CD4-positive, alpha-beta T cell treated with Interleukin-15 for 4 hours (primary cell): Measurements from ENCODE around the gene KMT2D.

ENCODE experiments used
- DNase-seq: peaks from one replicate; pipeline ENCODE4 v3.0.0-alpha.2; 2020; ENCODE audit warnings: low spot score

The KMT2D gene

GRCh38 chr12:49060237-49061156 lies at the start of gene KMT2D:
Gene KMT2D, minus strand, starts transcription at chr12:49060794. Its CDS starts 5,470 bp downstream, at chr12:49055324.
- DNase-seq: peak; percentile 88

- no peak for DNase-seq
Measured at GRCh38 chr12:49109641-49110463, 49.3 kb upstream of the KMT2D start.

GRCh38 chr12:49108958-49109404 lies 48.4 kb upstream of the KMT2D start:
- DNase-seq: no peak

DNA sequence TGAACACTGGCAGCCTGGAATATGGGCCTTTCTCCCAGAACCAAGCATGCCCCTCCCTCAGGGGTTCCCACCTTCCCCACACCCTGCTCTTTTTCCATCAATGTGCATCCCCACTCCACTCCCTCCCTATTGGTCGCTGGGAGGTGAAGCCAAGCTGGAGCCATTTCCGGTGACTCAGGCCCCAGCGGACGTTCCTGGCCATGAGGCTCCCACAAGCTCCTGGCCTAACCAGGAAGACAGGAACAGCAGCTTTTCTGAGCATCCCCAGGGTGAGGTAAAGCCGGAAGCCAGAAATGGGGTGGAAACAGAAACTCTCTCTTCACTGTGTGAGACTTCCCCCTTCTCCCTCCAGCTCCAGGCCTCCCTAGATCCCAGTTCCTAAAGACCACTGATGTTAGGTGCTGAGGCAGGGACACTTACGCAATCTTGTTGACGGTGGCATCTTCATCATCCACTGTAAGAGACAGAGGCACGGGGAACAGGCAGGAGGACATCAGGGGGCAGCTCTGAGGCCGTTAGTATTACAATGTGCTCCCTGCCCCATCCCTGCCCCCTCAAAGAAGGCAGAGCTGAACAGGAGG lies 45.0 kb upstream of the KMT2D start:
- DNase-seq: no peak

GRCh38 chr12:49104822-49105221 lies 44.2 kb upstream of the KMT2D start:
- DNase-seq: no peak

GRCh38 chr12:49100380-49100779 lies 39.8 kb upstream of the KMT2D start:
- no peak for DNase-seq

GRCh38 chr12:49098703-49099102 lies 38.1 kb upstream of the KMT2D start:
- no peak for DNase-seq

DNA sequence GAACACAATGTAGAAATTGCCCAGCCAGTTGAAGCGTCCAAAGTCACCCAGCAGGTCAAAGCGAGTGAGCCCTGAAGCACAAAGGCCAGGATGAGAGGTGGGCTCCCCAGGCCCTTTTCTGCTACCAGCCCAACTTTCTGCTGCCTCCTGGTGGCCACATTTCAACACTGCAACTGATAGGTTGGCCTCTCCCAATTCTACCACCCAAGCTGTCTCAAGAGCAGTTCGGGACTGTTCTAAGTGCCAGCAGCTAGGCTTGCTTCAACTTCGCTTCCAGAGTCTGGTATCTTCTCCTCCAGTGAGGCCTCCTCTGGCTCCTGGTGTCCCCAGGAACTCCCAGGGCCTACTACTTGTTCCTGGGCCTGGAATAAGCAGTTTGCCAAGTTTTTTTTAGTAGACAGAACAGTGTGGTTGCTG lies 37.4 kb upstream of the KMT2D start:
- DNase-seq: peak; percentile 70

GRCh38 chr12:49097381-49097780 lies 36.8 kb upstream of the KMT2D start:
- DNase-seq: no peak

DNA sequence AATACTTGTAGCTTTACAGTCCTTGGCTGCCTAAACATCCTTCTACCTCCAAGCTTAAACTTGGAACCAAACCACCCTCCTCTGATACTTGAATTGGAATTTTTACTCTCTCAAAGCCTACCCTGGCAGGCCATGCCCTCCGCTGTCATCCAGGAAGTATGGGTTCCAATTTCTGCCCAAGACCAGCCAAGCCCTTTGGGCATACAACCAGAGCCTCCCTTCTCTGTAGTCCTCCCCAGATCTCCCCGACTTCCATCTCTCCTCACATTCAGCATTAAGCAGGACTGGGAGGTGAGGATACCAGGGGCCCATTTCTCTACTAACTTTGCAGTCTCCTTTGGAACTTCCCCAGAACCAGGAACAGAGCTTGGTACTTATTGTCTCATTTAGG lies 34.4 kb upstream of the KMT2D start:
- DNase-seq: no peak

DNA sequence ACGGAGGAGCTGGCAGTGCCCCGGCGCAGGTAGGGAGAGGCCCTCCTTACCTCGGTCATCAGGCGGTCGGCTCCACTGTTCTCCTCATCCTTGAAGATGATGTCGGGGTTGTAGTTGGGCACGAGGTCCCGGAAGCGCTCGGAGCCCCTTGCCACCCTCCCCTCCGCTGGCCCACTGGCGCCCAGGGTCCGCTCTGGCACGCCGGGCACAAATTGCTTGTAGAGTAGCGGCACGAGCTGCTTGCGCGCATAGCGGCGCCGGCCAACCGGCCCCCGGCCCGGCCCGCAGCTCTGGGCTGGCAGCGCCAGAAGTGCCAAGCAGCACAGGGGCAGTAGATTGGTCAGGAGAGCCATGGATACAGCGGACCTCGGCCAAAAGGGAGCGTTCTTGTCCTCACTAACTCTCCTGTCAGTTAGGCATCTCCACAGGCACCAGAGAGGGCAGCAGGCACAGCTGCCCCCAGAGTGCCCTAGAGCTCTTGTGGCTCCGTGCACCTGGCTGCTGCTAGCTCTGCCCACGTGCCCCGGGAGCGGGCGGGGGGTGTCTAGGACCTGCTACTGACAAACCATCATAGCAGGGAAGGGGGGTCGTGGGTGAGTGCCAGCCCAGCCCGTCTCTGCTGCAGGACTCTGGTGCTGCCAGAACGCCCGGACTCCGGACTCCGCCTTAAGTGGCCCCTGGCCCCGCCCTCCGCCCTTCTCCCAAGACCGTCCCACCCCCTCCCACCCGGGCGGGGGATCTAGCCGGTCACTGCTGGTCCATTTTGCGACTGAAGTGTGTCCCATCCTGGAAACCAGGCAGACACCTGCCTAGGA lies 33.8 kb upstream of the KMT2D start, which contains the start of gene DHH:
DHH (minus strand) TSS at position 642 of the 815 bp plus-strand sequence; CDS start at position 353, 289 bp downstream.
- no peak for DNase-seq

DNA sequence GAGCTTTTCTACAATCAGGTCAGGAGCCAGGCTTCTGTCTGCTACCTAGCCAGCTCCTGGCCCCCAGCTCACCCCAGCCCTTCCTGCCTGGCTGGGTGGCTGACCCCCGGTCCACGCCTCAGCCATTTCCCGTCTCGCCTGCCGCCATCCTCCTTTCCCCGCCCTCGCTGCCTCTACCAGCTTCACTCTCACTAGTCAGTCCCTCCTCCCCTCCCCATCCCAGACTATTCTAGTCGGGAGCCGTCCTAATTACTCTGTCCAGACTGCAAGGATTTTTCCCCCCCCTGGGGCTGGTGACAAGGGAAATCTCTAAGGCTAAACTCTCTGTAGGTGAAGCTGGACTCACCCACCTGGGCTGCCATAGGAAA lies 33.2 kb upstream of the KMT2D start:
- DNase-seq: no peak

- no peak for DNase-seq
Measured at GRCh38 chr12:49092816-49093406, 32.3 kb upstream of the KMT2D start.

DNA sequence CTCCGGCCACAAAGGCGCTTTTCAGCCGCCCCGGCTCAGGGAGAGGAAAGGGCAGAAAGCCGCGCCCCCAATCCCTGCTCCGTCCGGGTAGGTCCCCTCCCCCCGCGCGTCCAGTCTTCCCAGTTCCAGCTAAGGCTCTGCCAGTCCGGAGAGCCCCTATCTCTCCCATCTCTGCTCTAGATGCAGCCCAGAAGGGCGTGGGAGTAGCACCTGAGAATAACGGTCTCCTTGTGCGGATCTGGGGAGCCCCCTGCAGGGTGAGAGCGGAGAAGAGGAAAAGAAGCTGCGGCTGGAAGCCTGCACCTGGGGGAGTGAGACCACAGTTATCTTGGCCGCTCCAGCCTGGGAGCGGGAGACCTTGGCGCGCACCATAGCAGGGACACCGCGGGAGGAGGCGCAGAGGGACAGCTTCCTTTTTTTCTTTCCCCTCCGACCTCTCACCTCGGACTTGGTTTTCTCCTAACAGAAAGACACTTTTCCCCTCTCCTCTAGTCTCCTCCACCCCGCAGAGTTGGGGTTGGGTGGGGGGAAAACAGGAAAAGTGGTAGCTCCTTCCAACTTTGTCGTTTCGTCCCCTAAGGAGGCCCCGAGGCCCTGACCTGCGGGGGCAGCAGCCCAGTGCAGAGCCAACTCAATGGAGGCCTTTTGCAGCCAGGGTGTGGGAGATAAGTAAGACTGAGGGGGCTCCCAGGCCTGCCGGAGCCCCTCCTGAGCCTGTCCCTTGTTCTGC lies 31.7 kb upstream of the KMT2D start:
- DNase-seq: peak; percentile 55

GRCh38 chr12:49091836-49092085 lies 31.2 kb upstream of the KMT2D start:
- no peak for DNase-seq

GRCh38 chr12:49091056-49091835 lies 30.7 kb upstream of the KMT2D start:
- DNase-seq: no peak

GRCh38 chr12:49089821-49090773 lies 29.5 kb upstream of the KMT2D start:
- DNase-seq: no peak

DNA sequence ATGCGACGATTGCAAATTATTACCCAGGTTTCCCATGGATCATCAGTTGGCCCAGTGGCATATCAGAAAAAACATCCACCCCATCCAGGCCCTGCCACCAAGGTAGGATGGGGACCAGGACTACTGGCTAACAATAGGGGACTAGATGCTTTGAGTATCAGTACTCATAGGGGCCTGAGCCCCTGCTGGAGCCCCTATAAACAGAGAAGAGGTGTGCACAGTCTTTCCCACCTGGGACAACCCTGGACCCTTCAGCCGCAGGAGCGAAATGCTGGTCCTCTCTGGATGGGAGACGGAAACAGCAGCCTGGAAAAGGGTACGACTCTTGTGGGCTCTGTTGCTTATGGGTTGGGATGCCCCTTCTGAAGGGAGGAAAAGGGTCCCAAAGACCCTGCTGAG lies 28.3 kb upstream of the KMT2D start:
- no peak for DNase-seq
